Testis (tissue), 3 donors: ENCODE data around the gene GJB6. TPM values are rescaled to one million over a fixed set of nuclear protein-coding genes. Genes with fewer than 3 reads are reported as not detected.
A peak's percentile ranks its signal among the peaks of the same experiment; 100 is the strongest.

Source experiments
- DNase-seq: peaks from one replicate; pipeline ENCODE4 v3.0.0-alpha.2; 2019
- H3K27ac ChIP-seq, 2 donors: fragments of 200-600 bp; sonication (generic); one replicate each; pipeline ENCODE4 v1.5.1; 2019
- H3K27me3 ChIP-seq: fragments of 200-600 bp; sonication (generic); one replicate; pipeline ENCODE4 v1.5.1; 2019
- H3K36me3 ChIP-seq: fragments of 200-600 bp; sonication (generic); one replicate; pipeline ENCODE4 v1.5.1; 2017; ENCODE audit warnings: low read depth; ENCODE audit errors: missing control alignments
- H3K4me1 ChIP-seq: fragments of 200-600 bp; sonication (generic); one replicate; pipeline ENCODE4 v1.5.1; 2019
- H3K4me3 ChIP-seq, 2 donors: fragments of 200-600 bp; sonication (generic); one replicate each; pipeline ENCODE4 v1.5.1; 2017 to 2019
- H3K9me3 ChIP-seq: fragments of 200-600 bp; sonication (generic); one replicate; pipeline ENCODE4 v1.5.1; 2017
- CTCF ChIP-seq, 3 experiments: fragments of 450-650 bp in 2 of 3; fragments of 200-600 bp in 1 of 3; sonication (generic) in 1 of 3; IDR thresholded peaks; one replicate each; pipeline ENCODE4 v1.5.1; 2016 to 2019; ENCODE audit warnings: antibody characterized with exemption in 3 of 3, mild to moderate bottlenecking in 2 of 3, moderate library complexity in 1 of 3
- POLR2A ChIP-seq: fragments of 450-650 bp; IDR thresholded peaks from one replicate; pipeline ENCODE4 v1.6.1; 2017; ENCODE audit warnings: antibody characterized with exemption, mild to moderate bottlenecking, moderate library complexity
- WGBS, 2 donors: methylation state at CpG; one replicate each; pipeline ENCODE4 v1.1.5; 2018; 5-methylcytosine and 5-hydroxymethylcytosine counted together
- intact Hi-C: fragments of 100-400 bp; cut with DNase I; formaldehyde crosslinking; loops from one replicate; pipeline ENCODE4 v1.15.1; 2023; ENCODE audit warnings: low total_unique reads
- polyA plus RNA-seq: library from polyadenylated mRNA; stranded (reverse); fragments of 350-450 nt; fragmentation: Illumina TruSeq; extraction: RNeasy Lipid Tissue Mini Kit (QIAGEN cat#74804); gene quantifications from one replicate; pipeline ENCODE4 v1.2.3, GENCODE V29; 2014; ENCODE audit warnings: low read depth, low replicate concordance; ENCODE audit not compliant: insufficient read depth
- total RNA-seq, 2 donors: library from RNA; depleted of rRNA; stranded (reverse); fragments of >200 nt; gene quantifications; one replicate each; pipeline ENCODE4 v1.2.3, GENCODE V29; 2016

The GJB6 gene
- total and polyA plus RNA-seq, 3 donors from 2014 or later, result 1.4 to 1.8 (median 1.7) TPM

DNA sequence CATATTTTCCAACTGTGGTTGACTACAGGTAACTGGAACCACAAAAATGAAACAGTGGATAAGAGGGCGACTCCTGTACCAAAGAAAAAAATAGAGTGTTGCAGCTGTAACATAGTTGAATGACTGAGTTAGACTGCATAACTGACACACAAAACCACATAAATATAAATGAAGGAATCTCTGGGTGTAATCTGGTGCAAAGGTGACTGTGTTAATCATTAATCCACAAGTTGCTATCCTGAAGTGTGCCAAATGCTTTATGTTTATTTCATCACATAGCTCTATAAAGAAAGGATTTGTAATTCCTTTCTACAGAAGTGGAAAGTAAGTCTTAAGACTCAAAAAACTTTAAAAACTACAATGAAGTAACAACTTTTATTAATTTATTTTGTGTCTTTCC, 33.3 kb downstream of the GJB6 start:
- H3K9me3 ChIP-seq, result no peaks in the 10 kb centered on the region
- WGBS, 2 donors, result 79 to 91% methylated on average over 1 of the region's 1 CpG
- H3K4me3 ChIP-seq, result no peak overlapping the region
- no peaks in the 10 kb centered on the region for H3K36me3 ChIP-seq
- no peak overlapping the region for H3K27ac ChIP-seq
- no peaks in the 10 kb centered on the region for H3K27me3 ChIP-seq
- TF ChIP-seq POLR2A (no peak), CTCF (IDR thresholded peaks at IDR 0.05) (no peak)
- intact Hi-C loops, result no loop called here
- peaks cover 3% of the 10 kb centered on the region for H3K4me1 ChIP-seq
- DNase-seq, result no peak

DNA sequence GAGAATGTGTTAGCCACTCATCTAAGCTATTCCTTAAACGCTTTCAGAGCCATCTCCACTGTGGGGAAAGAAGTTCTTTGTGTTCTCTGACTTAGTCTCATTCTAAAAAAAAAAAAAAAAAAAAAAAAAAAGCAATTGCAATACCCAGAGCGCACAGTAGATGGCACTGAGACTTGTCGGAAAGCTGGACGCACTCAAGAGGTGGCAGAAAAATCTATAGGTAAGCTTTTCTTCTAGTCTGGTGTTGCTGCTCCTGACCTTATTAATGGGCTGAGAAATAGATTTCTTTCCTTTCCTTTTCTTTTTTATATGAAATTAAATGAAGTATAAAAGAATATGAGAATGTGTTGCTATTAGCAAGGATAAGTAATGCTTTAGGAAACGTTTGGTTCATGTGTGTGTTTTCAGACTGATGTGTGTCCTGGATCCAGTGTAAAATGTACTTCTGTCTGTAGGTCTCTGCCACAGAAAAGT, 34.7 kb downstream of the GJB6 start:
- Histone ChIP-seq H3K27ac (no peak overlapping the region), H3K36me3 (no peaks in the 10 kb centered on the region), H3K4me3 (no peak overlapping the region), H3K9me3 (no peaks in the 10 kb centered on the region), H3K4me1 (peaks cover 4% of the 10 kb centered on the region), H3K27me3 (no peaks in the 10 kb centered on the region)
- TF ChIP-seq POLR2A, result no peak
- TF ChIP-seq CTCF (IDR thresholded peaks at IDR 0.05), result peak; percentile 6 to 76 (median 33)
- WGBS, 2 donors, result 10 to 14% methylated on average over 5 of the region's 5 CpGs
- intact Hi-C loops, result no loop called here
- DNase-seq, result peak; percentile 39

GRCh38 chr13:20195801-20196200, 36.3 kb downstream of the GJB6 start:
- no peak for DNase-seq
- peaks cover 11% of the 10 kb centered on the region for H3K4me1 ChIP-seq
- no peaks in the 10 kb centered on the region for H3K27me3 ChIP-seq
- 82 to 86% methylated on average over 8 of the region's 8 CpGs for WGBS, 2 donors
- no peak overlapping the region for H3K27ac ChIP-seq
- intact Hi-C loops, result no loop called here
- H3K9me3 ChIP-seq, result no peaks in the 10 kb centered on the region
- H3K36me3 ChIP-seq, result no peaks in the 10 kb centered on the region
- no peak overlapping the region for H3K4me3 ChIP-seq
- no peak for TF ChIP-seq POLR2A
- TF ChIP-seq CTCF (IDR thresholded peaks at IDR 0.05), result no peak

DNA sequence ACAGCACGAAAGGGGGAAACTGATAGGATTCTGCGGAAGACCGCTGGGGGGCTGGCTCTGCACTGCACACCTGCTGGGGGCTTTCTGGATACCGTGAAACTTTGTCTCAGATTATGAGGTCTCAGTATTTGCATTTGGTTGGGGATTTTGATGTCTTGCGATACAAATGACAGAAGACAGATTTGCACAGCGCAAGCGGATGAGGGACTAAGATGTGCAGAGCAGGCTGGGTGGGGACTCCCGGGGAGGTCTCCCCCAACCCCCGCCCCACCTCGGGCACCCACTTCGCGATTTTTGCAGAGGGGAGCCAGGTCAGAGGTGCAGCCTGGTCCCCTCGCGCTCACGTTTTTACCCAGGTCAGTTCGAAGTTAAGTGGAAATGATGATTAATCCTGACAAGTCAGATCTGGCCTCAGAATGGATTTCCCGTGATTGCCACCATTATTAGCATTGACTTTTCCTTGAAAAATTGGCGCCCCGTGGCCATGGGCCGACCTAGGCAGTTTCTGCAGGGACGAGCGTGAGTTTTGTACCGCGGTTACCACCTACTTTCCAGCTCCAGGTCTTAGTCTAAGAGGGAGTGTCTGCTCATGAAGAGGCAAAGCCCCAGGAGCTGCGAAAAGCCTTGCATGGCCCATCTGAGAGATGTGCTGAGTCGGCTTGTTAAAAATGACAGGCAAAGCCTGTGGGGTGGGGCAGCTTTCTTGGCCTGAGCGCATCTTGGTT, 38.0 kb downstream of the GJB6 start:
- TF ChIP-seq POLR2A (no peak), CTCF (IDR thresholded peaks at IDR 0.05) (no peak)
- Histone ChIP-seq H3K27ac (no peak overlapping the region), H3K4me1 (peaks cover 11% of the 10 kb centered on the region), H3K27me3 (no peaks in the 10 kb centered on the region), H3K36me3 (no peaks in the 10 kb centered on the region), H3K4me3 (peak overlapping the region; percentile 48 to 65), H3K9me3 (no peaks in the 10 kb centered on the region)
- no peak for DNase-seq
- intact Hi-C loops, result no loop called here
- 10 to 11% methylated on average over 26 to 27 of the region's 27 CpGs for WGBS, 2 donors
